Measurements from ENCODE around the gene ARF6.

The ARF6 gene

DNA sequence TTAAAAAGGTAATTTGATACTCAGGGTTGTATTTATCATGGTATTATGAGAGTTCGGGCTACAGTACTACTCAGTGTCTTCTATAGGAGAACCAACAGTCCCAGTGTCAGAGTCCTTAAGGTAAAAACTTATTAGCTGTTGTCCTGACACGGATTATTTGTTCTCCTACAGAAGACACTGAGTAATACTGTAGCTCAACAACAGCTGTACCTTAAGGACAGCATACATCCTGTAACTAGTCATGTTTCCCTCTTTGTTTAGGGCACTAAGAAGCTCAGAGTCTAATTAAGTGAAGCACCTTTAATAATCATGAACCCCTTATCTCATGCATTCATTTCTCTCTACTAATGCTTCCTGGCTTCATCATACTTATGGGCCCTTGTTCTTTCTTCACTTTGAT, 33.9 kb downstream of the ARF6 start:
- H3K27ac ChIP-seq = no peak overlapping the region
- TF ChIP-seq, protein P1, sequence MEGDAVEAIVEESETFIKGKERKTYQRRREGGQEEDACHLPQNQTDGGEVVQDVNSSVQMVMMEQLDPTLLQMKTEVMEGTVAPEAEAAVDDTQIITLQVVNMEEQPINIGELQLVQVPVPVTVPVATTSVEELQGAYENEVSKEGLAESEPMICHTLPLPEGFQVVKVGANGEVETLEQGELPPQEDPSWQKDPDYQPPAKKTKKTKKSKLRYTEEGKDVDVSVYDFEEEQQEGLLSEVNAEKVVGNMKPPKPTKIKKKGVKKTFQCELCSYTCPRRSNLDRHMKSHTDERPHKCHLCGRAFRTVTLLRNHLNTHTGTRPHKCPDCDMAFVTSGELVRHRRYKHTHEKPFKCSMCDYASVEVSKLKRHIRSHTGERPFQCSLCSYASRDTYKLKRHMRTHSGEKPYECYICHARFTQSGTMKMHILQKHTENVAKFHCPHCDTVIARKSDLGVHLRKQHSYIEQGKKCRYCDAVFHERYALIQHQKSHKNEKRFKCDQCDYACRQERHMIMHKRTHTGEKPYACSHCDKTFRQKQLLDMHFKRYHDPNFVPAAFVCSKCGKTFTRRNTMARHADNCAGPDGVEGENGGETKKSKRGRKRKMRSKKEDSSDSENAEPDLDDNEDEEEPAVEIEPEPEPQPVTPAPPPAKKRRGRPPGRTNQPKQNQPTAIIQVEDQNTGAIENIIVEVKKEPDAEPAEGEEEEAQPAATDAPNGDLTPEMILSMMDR (conservative IDR thresholded peaks at IDR 0.05) = no peak
- no peak for TF ChIP-seq ZFX (IDR thresholded peaks at IDR 0.05)

- H3K27ac ChIP-seq = no peak overlapping the region
- TF ChIP-seq, protein P1 (conservative IDR thresholded peaks at IDR 0.05) = no peak
- no peak for TF ChIP-seq ZFX (IDR thresholded peaks at IDR 0.05)
Observed at GRCh38 chr14:49928015-49928414, 35.1 kb downstream of the ARF6 start.

- no peak overlapping the region for H3K27ac ChIP-seq
- TF ChIP-seq, protein P1 (conservative IDR thresholded peaks at IDR 0.05) = no peak
- no peak for TF ChIP-seq ZFX (IDR thresholded peaks at IDR 0.05)
Observed at GRCh38 chr14:49930720-49931119, 37.8 kb downstream of the ARF6 start.

DNA sequence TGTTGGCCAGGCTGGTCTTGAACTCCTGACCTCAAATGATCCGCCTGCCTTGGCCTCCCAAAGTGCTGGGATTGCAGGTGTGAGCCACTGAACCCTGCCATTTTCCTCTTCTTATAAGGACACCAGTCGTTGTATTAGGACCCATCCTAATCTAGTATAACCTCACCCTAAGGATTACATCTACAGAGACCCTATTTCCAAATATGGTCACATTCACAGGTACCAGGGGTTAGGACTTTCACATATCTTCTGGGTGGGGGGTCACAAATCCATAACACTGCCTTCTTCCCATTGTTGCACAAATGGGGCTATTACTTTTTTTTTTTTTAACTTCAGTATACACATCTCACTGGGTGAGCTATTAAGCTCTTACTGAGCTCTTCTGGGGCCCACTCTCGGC, 38.6 kb downstream of the ARF6 start:
- no peak for TF ChIP-seq ZFX (IDR thresholded peaks at IDR 0.05)
- TF ChIP-seq, protein P1 (conservative IDR thresholded peaks at IDR 0.05) = no peak
- H3K27ac ChIP-seq = no peak overlapping the region

- no peak overlapping the region for H3K27ac ChIP-seq
- TF ChIP-seq ZFX (IDR thresholded peaks at IDR 0.05) = no peak
- TF ChIP-seq, protein P1 (conservative IDR thresholded peaks at IDR 0.05) = no peak
Observed at GRCh38 chr14:49933128-49933527, 40.2 kb downstream of the ARF6 start.

- H3K27ac ChIP-seq = no peak overlapping the region
- TF ChIP-seq, protein P1 (conservative IDR thresholded peaks at IDR 0.05) = no peak
- no peak for TF ChIP-seq ZFX (IDR thresholded peaks at IDR 0.05)
Observed at GRCh38 chr14:49933704-49934103, 40.8 kb downstream of the ARF6 start.

DNA sequence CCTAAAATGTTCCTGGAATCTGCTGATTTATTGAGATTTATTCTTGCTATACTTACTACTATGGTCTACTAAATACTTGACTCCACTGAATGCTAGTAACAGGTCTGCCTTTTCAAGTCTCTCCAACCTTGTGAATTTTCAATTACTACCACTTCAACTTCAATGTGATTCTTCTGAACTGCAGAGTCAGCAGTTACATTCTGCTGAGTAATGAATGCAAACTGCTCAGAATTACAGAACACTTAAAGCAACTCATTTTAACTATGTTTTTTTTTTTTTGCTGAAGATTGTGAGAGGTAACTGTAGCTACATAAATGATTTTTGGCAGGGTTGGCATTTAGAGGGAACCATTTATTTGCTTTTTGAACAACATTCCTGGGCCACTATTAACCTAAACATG, 41.8 kb downstream of the ARF6 start:
- no peak overlapping the region for H3K27ac ChIP-seq
- TF ChIP-seq, protein P1 (conservative IDR thresholded peaks at IDR 0.05) = no peak
- TF ChIP-seq ZFX (IDR thresholded peaks at IDR 0.05) = no peak

Data from C4-2B (cell line).